ENCODE data around the gene SKIC3. TPM values are rescaled to one million over a fixed set of nuclear protein-coding genes. Genes with fewer than 3 reads are reported as not detected.

The SKIC3 gene
- total RNA-seq, 4 donors from 2014 or later = 54.0 to 85.3 (median 61.6) TPM

GRCh38 chr5:95583992-95584391 lies 29.2 kb upstream of the SKIC3 start:
- TF ChIP-seq, protein P1, sequence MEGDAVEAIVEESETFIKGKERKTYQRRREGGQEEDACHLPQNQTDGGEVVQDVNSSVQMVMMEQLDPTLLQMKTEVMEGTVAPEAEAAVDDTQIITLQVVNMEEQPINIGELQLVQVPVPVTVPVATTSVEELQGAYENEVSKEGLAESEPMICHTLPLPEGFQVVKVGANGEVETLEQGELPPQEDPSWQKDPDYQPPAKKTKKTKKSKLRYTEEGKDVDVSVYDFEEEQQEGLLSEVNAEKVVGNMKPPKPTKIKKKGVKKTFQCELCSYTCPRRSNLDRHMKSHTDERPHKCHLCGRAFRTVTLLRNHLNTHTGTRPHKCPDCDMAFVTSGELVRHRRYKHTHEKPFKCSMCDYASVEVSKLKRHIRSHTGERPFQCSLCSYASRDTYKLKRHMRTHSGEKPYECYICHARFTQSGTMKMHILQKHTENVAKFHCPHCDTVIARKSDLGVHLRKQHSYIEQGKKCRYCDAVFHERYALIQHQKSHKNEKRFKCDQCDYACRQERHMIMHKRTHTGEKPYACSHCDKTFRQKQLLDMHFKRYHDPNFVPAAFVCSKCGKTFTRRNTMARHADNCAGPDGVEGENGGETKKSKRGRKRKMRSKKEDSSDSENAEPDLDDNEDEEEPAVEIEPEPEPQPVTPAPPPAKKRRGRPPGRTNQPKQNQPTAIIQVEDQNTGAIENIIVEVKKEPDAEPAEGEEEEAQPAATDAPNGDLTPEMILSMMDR (IDR thresholded peaks at IDR 0.05) = no peak
- ATAC-seq (ENCODE audit: low FRiP score) = no peak

GRCh38 chr5:95581576-95581975 lies 26.8 kb upstream of the SKIC3 start:
- no peak for ATAC-seq (ENCODE audit: low FRiP score)
- TF ChIP-seq, protein P1 (IDR thresholded peaks at IDR 0.05) = no peak

More at GRCh38 chr5:95583992-95584391, 29.2 kb upstream of the SKIC3 start:
- DNase-seq (ENCODE audit: low spot score) = no peak

GRCh38 chr5:95572016-95572415 lies 17.2 kb upstream of the SKIC3 start:
- TF ChIP-seq, protein P1 (IDR thresholded peaks at IDR 0.05) = no peak
- DNase-seq (ENCODE audit: low spot score) (no peak), ATAC-seq (ENCODE audit: low FRiP score) (no peak)

More at GRCh38 chr5:95581576-95581975, 26.8 kb upstream of the SKIC3 start:
- no peak for DNase-seq (ENCODE audit: low spot score)

DNA sequence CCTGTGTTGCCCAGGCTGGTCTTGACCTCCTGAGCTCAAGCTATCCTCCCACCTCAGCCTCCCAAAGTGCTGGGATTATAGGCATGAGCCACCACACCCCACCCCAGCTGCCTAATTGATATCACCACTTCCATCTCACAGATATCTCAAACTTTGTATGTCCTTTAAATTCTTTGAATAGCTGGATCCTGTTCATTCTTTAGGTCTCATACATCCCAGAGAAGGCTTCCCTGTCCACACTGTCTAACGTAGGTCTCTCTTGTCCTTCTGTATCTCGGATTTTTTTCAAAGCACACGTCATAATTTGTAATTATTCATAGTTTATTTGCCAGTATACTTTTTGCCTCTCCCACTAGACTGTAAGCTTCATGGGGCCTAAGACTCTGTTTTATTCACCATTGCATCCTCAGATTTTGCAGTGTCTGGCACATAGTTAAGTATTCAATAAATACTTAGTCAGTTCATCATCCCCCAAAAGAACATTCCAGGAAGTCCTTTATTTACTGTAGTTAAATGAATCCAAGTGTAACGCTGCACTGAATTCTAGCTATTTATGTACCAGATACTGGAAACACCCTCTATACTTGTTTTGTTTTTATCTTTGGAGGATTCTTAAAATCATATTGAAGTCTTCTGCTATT lies 10.6 kb upstream of the SKIC3 start:
- TF ChIP-seq, protein P1 (IDR thresholded peaks at IDR 0.05) = no peak
- no peak for DNase-seq (ENCODE audit: low spot score)
- ATAC-seq (ENCODE audit: low FRiP score) = no peak

DNA sequence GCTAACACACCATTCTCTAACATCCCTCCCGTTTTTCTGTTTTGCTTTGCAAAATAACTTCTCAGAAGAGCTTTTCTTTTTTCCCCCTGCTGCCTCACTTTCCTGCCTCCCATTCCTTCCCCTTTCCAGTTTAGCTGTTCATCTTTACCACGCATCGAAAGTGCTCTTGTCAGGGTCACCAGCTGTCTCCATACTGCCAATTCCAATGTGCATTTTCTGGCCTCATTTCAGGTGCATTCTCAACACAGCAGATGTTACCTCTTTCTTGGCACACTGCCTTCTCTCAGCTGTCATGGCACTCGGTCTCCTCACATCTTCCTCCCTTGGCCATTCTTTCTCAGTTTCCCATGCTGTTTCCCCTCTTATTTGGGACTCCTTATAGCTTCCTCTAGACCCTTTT lies 9.7 kb upstream of the SKIC3 start:
- no peak for DNase-seq (ENCODE audit: low spot score)
- TF ChIP-seq, protein P1 (IDR thresholded peaks at IDR 0.05) = no peak
- no peak for ATAC-seq (ENCODE audit: low FRiP score)

DNA sequence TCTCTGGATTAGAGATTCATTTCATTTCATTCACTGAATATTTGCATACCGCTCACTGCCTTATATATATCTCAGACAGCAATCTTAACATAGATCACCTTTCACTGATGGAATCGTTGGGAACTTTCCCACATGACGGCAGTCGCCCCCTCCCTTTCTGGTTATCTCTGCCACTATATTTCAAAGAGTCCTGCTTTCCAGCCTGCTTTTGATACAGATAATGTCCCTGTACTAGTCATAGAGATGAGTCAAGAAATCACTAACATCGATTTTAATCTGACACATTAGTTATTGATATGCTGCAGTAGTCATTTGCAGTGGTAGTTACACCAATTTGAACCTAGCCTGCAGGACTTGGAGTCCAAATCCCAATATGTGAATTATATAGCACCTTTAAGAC lies 8.6 kb upstream of the SKIC3 start:
- TF ChIP-seq, protein P1 (IDR thresholded peaks at IDR 0.05) = no peak
- ATAC-seq (ENCODE audit: low FRiP score) (no peak), DNase-seq (ENCODE audit: low spot score) (no peak)

- DNase-seq (ENCODE audit: low spot score) = no peak
- ATAC-seq (ENCODE audit: low FRiP score) = no peak
- TF ChIP-seq, protein P1 (IDR thresholded peaks at IDR 0.05) = no peak
These were observed 7.5 kb upstream of the SKIC3 start for GRCh38 chr5:95562282-95562681.

All from omental fat pad (tissue), 4 donors.